Tibial artery (tissue), 4 donors: Measurements from ENCODE around the gene PTEN.

Source experiments
- DNase-seq, 2 donors: peaks; one replicate each; pipeline ENCODE4 v3.0.0-alpha.2; 2019
- H3K27ac ChIP-seq, 2 donors: fragments of 200-600 bp; sonication (generic) in 1 of 2; 1 replicate in 1 of 2; 2 replicates in 1 of 2; pipeline ENCODE4 v1.5.1; 2018 to 2019; ENCODE audit warnings: mild to moderate bottlenecking in 1 of 2
- H3K27me3 ChIP-seq, 2 donors: fragments of 200-600 bp; sonication (generic) in 1 of 2; one replicate each; pipeline versions ENCODE4 v1.5.1 to v1.6.0; 2016 to 2019
- H3K36me3 ChIP-seq, 3 donors: fragments of 200-600 bp; sonication (generic) in 2 of 3; one replicate each; pipeline ENCODE4 v1.5.1; 2016 to 2019; ENCODE audit warnings: mild to moderate bottlenecking in 2 of 3
- H3K4me1 ChIP-seq, 4 donors: fragments of 200-600 bp; sonication (generic) in 2 of 4; 1 replicate in 3 of 4; 2 replicates in 1 of 4; pipeline ENCODE4 v1.5.1; 2016 to 2019
- H3K4me3 ChIP-seq, 2 donors: fragments of 200-600 bp; sonication (generic) in 1 of 2; 1 replicate in 1 of 2; 2 replicates in 1 of 2; pipeline ENCODE4 v1.5.1; 2018 to 2019; ENCODE audit warnings: mild to moderate bottlenecking in 2 of 2
- H3K9me3 ChIP-seq, 3 donors: fragments of 200-600 bp; sonication (generic) in 1 of 3; one replicate each; pipeline ENCODE4 v1.5.1; 2016 to 2019
- CTCF ChIP-seq, 2 experiments: fragments of 200-600 bp in 1 of 2; fragments of 450-650 bp in 1 of 2; IDR thresholded peaks; one replicate each; pipeline ENCODE4 v1.5.1; 2017 to 2019; ENCODE audit warnings: antibody characterized with exemption in 2 of 2, mild to moderate bottlenecking in 1 of 2, moderate library complexity in 1 of 2
- intact Hi-C: fragments of 100-400 bp; cut with DNase I; formaldehyde crosslinking; loops from one replicate; pipeline ENCODE4 v1.15.0; 2023; ENCODE audit warnings: low total_unique reads

Gene PTEN

DNA sequence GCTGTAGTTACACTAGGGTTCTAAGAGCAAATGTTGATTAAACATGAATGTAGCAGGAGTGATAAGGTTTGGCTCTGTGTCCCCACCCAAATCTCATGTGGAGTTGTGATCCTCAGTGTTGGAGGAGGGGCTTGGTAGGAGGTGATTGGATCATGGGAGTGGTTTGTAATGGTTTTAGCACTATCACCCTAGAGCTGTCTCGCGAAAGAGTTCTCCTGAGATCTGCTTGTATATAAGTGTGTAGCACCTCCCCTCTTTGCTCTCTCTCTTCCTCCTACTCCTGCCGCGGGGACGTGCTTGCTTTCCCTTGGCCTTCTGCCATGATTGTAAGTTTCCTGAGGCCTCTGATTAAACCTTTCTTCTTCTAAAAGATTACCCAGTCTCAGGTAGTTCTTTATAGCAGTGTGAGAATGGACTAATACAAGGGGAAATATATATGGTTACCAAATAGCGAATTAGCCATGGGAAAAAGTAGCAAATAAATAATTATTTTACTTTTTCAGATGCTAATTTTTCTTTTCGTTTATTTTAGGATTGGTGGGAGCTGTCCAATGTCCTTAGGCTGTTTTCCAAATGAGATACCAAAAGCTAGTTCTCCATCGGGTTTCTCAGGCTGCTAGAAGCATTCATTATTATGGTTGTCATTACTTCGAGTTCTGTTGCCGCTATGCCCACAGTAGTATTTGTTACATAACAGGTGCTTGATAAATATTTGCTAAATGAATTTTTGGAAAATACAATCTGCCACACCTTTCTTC is 58.7 kb downstream of the PTEN start:
- no peaks in the 10 kb centered on the region for H3K9me3 ChIP-seq
- H3K36me3 ChIP-seq, result no peaks in the 10 kb centered on the region
- H3K4me3 ChIP-seq, result no peak overlapping the region
- H3K4me1 ChIP-seq, result peaks cover 0 to 100% (median 19%) of the 10 kb centered on the region in 4 donors
- TF ChIP-seq CTCF (IDR thresholded peaks at IDR 0.05), result no peak
- H3K27ac ChIP-seq, result no peak overlapping the region
- no peaks in the 10 kb centered on the region for H3K27me3 ChIP-seq
- intact Hi-C loops, result no loop called here
- no peak for DNase-seq

- Histone ChIP-seq H3K4me1 (peaks cover 0 to 100% (median 20%) of the 10 kb centered on the region in 4 donors), H3K4me3 (no peak overlapping the region), H3K27ac (no peak overlapping the region), H3K27me3 (no peaks in the 10 kb centered on the region), H3K36me3 (no peaks in the 10 kb centered on the region), H3K9me3 (no peaks in the 10 kb centered on the region)
- TF ChIP-seq CTCF (IDR thresholded peaks at IDR 0.05), result no peak
- intact Hi-C loops, result no loop called here
- DNase-seq, result no peak
Observed at GRCh38 chr10:87923233-87923632, 59.8 kb downstream of the PTEN start.

DNA sequence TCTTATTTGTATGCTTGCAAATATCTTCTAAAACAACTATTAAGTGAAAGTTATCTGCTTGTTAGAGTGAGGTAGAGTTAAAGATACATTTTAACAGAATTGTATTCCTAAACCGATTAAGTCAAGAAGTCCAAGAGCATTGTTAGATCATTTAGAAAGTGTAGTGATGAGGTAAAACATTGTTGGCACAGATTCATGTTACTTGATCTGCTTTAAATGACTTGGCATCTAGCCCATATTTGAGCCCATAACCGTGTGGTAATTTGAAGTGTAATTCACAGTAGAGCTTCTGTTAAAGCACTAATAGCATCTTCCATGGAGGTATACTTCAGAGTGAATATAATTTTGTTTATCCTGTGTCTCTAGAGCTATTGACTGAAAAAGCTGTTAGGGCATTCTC is 62.1 kb downstream of the PTEN start:
- no peak for TF ChIP-seq CTCF (IDR thresholded peaks at IDR 0.05)
- no peak overlapping the region for H3K27ac ChIP-seq
- intact Hi-C loops, result no loop called here
- peaks cover 0 to 100% (median 23%) of the 10 kb centered on the region in 4 donors for H3K4me1 ChIP-seq
- H3K9me3 ChIP-seq, result no peaks in the 10 kb centered on the region
- H3K36me3 ChIP-seq, result no peaks in the 10 kb centered on the region
- no peak for DNase-seq
- no peaks in the 10 kb centered on the region for H3K27me3 ChIP-seq
- no peak overlapping the region for H3K4me3 ChIP-seq

DNA sequence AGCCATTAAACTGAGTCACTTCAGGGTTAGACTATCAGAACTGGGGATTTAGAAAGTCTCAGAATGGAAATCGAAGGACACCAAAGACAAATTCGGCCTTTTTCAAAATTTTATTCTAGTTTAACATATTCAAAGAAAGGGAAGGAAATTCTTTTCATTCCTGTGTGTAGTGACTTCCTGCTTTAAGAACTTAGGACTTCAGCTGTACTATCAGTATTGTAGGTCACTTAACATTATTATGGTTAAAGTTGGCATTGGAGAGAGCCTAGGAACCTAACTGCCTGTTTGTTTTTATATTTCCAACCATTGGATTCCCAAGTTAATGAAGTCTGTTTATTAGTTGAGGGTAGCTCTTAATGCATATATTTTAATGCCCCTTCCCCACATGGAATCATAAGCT is 63.7 kb downstream of the PTEN start:
- no peak overlapping the region for H3K4me3 ChIP-seq
- no peak for TF ChIP-seq CTCF (IDR thresholded peaks at IDR 0.05)
- no peak for DNase-seq
- H3K4me1 ChIP-seq, result peaks cover 0 to 100% (median 25%) of the 10 kb centered on the region in 4 donors
- intact Hi-C loops, result no loop called here
- H3K27me3 ChIP-seq, result no peaks in the 10 kb centered on the region
- no peaks in the 10 kb centered on the region for H3K36me3 ChIP-seq
- peak overlapping the region in 1 of 2 donors; percentile 4 for H3K27ac ChIP-seq
- H3K9me3 ChIP-seq, result no peaks in the 10 kb centered on the region

GRCh38 chr10:87928996-87929395 is 65.6 kb downstream of the PTEN start:
- intact Hi-C loops, result no loop called here
- Histone ChIP-seq H3K27me3 (no peaks in the 10 kb centered on the region), H3K27ac (peak overlapping the region in 1 of 2 donors; percentile 2)

More at GRCh38 chr10:87928996-87929395, 65.6 kb downstream of the PTEN start:
- peaks cover 0 to 9% (median 0%) of the 10 kb centered on the region in 3 donors for H3K36me3 ChIP-seq
- peaks cover 0 to 97% (median 19%) of the 10 kb centered on the region in 4 donors for H3K4me1 ChIP-seq
- no peak overlapping the region for H3K4me3 ChIP-seq
- H3K9me3 ChIP-seq, result no peaks in the 10 kb centered on the region
- no peak for DNase-seq
- no peak for TF ChIP-seq CTCF (IDR thresholded peaks at IDR 0.05)
